GM19240 (cell line): ENCODE results near the gene PLXNA4.

ENCODE experiments used
- DNase-seq: peaks from one replicate; pipeline ENCODE4 v3.0.0; 2011; ENCODE audit warnings: low spot score; ENCODE audit not compliant: insufficient read length

Gene PLXNA4

GRCh38 chr7:132154248-132154647 is 422.0 kb downstream of the PLXNA4 start:
- DNase-seq = no peak

GRCh38 chr7:132152131-132152889 is 424.0 kb downstream of the PLXNA4 start:
- DNase-seq = no peak

- no peak for DNase-seq
Measured at GRCh38 chr7:132150711-132151110, 425.6 kb downstream of the PLXNA4 start.

DNA sequence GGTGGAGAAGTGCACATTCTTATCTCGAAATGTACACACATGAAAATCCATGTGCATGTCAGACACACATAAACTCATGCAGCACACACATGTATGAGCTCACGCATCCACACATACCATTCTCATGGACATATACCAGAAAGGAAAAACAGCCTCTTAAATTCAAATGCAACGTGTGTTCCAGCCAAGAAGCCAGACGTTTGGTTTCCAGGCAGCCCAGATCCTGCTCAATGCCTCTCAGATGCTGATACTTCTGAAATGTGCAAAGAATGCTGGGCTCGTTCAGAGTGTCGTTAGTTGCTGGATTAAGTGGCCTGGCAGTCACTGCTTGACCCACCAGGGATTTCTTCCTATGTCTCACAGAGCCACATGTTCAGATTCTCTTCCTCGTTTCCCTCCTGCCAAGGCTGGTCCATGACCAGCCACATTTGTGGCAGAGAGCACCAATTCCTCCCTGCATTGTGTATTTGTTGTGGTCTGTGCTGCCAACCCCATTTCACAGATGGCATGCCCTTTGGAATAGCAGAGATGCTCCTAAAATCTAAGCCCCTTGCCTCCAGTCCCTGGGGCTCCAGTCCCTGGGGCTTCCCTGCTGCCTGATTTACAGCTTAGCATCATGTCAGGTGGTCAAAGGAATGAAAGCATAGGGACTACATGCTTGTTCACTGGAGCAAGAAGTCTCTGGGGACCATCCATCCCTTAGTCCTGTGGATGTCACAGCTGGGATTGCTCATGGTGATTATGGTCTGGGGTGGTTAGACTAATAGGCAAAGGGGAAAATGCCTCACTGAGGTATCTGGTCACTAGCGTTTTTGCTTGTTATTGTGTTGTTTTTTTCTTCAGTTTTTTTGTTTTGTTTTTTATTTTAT is 426.6 kb downstream of the PLXNA4 start:
- no peak for DNase-seq

DNA sequence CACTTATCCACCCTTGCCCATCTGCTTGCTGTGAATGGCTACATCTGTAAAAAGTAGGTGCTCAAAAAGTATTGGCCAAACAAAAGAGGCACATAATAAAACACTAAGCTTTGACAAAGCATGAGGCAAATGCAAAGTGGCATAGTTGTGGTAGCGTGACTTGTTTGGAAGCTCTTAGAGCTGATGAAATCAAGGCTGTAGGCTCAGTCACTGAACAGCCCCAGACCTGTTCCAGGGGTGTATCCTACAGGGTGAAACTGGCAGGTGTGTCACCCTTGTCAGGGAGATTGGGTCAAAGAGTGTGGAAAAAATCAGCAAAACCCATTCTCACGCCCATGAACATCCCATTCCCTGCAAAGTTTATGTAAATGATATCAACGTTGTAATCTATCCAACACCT is 427.4 kb downstream of the PLXNA4 start:
- DNase-seq = no peak

DNA sequence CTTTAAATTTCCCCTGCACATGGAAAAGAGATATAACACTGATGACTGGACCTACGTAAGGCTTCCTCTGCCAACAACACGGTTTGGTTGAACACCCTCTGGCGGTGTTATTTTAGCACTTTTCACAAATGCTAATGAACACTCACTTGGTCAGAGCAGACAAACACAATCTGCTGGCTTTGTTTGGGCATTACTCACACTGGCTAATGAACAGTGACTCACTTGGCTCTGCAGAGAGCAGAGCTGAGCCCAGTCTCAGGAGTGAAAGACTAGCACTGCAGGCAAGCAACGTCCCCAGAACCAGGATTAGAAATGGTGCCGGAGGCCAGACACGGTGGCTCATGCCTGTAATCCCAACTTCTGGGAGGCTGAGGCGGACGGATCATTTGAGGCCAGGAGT is 430.8 kb downstream of the PLXNA4 start:
- DNase-seq = no peak

- no peak for DNase-seq
Measured at GRCh38 chr7:132145063-132145462, 431.2 kb downstream of the PLXNA4 start.

DNA sequence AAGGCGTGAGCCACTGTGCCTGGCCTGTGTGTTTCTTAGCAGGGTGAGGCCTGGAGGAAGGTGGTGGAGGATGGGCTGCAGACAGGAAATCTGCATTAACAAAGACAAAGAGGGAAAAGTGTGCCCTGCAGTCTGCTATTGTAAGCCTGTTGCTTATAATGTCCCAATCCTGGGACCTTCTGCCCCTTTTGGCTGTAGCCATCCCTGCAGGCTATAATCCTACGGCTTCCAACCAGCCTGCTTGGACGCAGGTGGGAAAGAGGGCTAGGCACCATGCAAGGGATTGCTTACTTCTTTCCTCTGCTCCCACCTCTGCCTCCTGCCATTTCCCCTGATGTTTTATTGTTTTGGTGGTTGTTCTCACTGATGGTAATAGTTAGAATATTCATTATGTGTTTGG is 434.3 kb downstream of the PLXNA4 start:
- DNase-seq = no peak

GRCh38 chr7:132141109-132141508 is 435.2 kb downstream of the PLXNA4 start:
- DNase-seq = no peak

DNA sequence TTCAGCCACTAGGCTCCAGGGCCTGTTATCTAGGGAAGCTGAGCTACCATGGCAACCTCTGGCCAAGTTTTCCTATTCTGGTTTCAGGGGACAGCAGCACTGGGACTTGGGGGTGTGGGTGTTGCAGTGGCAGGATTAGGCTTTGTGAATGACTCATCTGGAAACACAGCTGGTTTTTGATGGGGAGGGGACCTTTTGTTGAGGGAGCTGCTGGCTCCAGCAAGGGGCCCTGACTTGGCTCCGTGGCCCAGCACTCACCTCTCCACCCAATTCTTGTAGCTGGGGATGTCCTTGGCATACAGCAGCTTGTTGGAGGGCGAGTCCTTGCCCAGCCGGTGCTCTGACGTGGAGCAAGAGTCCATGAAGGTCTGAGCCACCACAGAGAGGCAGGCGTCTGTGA is 435.9 kb downstream of the PLXNA4 start:
- DNase-seq = no peak

DNA sequence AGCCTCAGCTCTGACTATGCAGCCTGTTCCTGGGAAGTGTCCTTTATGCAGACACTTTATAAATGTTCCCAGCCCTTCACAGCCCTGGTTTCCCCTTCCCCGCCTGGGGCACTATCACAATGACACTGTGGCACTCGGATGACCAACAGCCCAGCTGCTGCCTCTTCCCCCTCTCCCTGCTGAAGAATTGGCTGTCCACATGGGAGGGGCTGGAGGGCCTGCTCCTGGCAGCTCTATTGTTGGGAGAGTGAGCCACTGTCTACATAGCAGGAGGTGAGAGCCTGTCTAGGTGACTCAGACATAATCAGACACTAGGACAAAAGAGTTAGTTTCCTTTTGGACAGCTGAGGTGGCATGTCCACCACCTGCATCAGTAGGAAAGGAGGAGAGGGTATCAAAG is 437.5 kb downstream of the PLXNA4 start:
- DNase-seq = no peak

DNA sequence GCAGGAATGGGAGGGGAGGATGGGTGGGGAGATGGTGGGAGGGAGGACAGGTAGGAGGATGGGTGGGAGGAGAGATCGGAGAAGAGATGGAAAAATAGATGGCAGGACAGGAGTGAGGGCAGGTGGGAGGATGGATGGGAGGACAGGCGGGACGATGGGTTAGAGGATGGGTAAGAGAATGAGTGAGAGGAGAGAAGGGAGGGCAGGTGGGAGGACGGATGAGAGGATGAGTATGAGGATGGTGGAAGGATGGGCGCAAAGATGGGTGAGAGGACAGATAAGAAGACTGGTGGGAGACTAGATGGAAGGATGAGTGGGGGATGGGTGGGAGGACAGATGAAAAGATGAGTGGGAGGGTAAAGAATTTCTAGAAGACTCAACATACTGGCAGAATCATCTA is 438.6 kb downstream of the PLXNA4 start:
- no peak for DNase-seq

DNA sequence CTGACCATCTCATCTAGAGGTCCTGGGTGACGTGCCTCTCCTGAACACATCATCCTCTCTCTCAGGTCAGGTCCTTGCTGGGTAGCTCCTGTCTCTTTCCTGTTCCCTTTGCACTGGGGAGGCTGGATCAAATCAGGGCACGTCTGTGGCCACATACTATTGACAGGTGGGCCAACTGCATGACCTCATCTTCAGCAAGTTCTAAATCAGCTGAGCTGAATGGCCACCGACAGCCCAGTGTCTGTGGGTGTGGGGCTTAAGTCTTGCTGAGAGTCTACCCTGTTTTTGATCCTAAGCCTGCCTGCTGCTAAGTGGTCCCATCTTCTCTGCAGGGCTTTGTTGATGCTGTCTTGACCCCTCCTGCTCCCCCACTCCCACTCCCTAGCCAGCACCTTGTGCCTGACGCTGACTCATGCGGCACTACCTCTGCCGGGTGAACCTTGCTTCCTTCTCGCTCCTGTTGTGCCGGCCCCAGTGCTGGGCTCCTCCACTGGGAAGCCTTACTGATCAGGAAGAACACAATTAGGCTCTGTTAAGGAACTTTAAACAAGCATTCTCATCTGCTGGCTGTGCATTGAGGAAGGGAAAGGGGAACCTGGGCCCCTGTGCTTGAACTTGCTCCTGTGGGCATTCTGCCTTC is 440.4 kb downstream of the PLXNA4 start:
- DNase-seq = no peak

DNA sequence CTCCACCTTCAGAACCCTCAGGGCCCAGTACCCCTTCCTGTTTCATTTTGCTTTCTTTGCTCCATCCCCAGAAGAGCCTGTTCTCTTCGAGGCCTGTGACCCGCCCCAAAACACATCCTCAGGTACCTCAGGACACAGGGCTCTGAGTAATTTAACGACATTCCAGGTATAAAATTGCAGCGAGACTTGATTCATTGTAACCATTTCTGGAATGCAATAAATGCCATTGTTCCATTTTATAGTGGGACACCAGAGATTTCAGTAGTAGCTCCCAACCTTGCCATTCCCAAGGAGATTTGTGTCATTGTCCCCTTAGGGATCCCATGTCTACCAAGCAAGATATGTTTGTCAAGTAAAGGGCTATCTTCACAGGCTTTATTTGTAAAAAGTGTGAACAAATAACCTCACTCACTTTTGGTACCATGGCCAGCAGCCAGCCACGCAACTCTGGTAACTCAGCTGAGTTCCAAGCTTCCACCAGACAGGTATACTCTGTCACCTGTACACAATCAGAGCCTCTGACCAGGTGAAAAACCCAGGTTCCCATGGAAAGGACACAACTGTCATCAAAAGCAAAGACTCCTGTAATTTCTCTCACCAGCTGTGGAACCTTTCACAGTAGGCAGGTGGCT is 441.3 kb downstream of the PLXNA4 start:
- DNase-seq = no peak

- DNase-seq = no peak
Measured at GRCh38 chr7:132133501-132133900, 442.8 kb downstream of the PLXNA4 start.

DNA sequence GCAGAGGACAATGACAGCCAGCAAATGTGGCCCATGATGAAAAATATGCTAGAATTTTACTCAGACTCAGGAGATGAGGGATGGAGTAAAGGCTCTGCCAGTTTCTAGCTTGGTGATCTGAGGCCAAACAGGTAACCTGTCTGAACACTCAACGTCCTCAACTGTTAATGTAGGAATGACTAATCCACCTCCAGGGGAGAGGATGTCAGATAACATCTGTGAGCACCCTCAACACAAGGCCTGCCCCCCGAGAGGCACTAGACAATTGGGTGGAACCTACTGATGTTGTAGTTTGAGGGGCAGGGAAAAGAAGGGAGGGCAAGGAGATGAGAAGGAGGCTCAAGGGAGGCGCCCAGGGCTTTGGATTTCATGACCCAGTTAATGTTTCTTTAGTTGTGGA is 445.1 kb downstream of the PLXNA4 start:
- no peak for DNase-seq

DNA sequence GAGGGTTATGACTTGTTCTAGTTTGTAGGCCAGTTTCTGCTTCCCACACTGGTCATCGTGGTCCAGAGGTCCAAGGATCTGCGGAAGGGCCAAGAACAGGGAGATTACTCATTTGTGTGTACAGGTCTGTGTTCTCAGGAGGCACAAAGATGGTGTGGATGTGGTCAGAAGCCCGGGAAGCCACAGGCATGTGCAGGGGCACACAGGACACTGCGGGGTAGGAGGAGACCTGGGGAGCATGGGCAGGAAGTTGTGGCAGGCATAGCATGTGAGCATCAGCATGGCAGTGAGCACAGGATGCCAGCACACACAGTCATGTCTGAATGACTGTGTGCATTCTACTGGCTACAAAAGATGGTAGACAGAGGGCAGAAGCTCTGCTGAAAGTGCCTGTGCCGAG is 445.8 kb downstream of the PLXNA4 start:
- no peak for DNase-seq

DNA sequence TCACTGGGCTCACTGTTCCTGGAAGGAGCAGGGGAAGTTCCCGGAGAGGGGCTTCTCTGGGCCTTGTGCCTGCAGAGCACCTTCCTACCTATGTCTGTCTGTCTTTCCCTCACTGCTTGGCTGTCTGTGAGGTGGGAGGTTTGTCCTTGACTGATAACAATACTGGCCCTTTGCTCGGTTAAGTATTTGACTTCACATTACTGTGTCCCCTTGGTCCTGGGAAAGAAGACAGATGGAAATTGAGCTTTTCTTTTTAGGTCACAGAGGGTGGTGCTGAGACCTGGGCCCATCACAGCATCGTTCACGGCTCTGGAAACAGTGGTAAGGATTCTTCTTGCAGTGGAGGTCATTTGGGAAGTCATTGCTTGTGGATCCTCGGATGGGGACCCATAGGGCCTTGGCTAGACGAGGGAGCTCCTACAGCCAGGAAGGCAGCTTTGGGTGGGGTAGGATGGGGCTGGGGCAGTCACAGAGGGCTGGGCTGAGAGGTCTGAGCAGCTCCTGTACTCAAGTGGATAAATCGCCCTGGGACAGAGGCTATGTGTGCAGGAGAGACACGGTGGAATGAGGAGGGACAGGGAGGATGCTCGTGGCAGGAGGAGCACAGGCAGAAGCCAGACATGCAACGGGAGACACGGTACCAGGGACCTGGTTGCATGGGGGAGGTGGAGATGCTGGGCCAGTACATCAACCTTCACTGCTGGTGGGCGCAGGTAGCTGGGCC is 450.2 kb downstream of the PLXNA4 start:
- DNase-seq = no peak

DNA sequence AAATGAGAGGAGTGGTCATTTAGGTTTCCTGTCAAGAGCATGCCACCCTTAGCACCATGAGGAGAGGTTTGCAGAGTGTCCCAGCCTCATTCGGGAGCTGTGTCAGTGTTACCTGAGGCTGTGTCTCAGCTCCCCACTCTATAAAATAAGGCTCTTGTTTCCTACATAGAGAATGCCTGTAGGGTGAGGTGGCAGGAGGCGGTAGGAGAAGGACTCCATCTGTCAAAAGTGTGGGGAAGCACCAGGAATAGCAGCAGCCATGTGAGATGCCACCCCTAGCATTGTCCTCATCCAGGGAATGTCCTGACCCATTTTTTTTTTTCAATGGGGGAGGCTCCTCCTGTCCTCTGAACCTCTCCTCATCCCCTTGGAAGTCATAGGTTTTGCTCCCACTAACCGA is 451.2 kb downstream of the PLXNA4 start:
- no peak for DNase-seq

GRCh38 chr7:132124575-132124974 is 451.7 kb downstream of the PLXNA4 start:
- no peak for DNase-seq

- DNase-seq = no peak
Measured at GRCh38 chr7:132123773-132124172, 452.5 kb downstream of the PLXNA4 start.
